ENCODE data around the gene NEUROG2.
"Not testable (repeated sequence)": the region's sequence is repeated elsewhere in the genome, so short reads cannot be mapped to it uniquely, and the experiment has no call there.

NEUROG2 gene
- total RNA-seq: 0 to 1.2 (median 0) reads per million in 17 experiments

DNA sequence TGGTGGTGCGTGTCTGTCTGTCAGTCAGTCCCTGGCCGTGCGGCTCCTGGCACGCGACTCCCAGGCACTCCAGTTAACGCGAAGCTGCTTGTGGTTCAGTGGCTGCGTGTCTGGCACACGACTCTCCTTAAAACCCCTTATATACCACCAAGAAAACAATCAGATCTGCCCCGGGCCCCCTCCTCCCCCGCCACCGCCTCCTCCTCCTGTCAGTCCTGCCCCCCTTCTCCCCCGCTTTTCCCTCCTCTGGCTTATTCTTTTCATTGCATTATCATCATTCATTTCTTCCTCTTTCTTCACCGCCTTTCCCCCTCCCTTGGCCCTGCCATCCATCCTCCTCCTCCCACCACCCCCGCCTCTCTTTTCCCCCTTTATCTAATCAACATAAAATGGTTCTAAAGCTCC lies at the start of gene NEUROG2:
Gene NEUROG2 (minus strand): TSS at position 115 of the 405 bp plus-strand sequence. CDS start 705 bp downstream, outside the sequence.
- DNase-seq: no peak

- no peak for DNase-seq
Measured at GRCh38 chr4:112564706-112565270, 48.8 kb upstream of the NEUROG2 start.

DNA sequence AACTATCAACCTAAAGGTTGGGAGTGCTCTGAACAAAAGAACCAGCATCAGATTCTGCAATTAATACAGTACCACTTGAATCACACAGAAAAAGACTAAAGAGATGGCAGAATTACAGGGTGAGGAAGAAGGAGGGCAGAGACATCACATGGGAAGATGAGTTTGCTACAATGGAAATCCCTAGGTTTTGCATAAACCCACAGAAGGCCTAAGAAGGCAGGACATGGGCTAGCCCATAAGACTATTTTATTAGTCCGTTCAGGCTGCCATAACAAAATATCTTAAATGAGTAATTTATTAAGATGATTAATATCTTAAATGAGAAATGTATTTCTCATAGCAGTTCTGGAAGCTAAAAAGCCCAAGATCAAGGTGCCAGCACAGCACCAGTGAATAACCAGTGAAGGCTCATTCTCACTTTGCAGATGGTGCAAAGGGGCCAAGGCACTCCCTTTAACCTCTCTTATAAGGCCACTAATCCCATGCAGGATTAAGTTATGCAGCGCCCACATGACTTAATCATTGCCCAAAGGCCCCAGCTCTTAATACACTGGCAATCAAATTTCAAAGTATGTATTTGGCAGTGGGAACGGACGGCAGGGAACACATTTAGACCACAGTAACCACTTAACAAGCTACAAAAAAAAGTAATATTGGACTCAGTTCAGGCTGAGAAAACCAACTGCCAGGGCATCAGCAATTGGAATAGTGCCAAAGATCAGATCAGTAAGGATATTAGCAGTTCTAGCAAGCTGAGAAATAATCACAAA lies 47.6 kb upstream of the NEUROG2 start:
- no peak for DNase-seq

- no peak for DNase-seq
Measured at GRCh38 chr4:112562254-112562879, 46.4 kb upstream of the NEUROG2 start.

GRCh38 chr4:112560084-112560483 lies 44.1 kb upstream of the NEUROG2 start:
- DNase-seq: peak in 3 of 4 experiments; percentile 8 to 39 (median 37)

DNA sequence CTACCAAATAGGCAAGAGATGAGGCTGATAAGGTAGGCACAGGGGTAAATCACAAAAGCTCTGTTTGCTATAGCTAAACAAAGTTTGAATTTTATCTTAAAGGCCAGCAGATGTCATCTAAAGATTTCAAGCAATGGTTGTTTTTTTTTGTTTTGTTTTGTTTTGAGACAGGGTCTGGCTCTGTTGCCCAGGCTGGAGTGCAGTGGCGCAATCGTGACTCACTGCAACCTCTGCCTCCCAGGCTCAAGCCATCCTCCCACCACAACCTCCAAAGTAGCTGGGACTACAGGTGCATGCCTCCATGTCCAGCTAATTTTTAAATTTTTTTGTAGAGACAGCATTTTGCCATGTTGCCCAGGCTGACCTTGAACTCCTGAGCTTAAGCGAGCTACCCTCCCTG lies 43.1 kb upstream of the NEUROG2 start:
- no peak for DNase-seq

DNA sequence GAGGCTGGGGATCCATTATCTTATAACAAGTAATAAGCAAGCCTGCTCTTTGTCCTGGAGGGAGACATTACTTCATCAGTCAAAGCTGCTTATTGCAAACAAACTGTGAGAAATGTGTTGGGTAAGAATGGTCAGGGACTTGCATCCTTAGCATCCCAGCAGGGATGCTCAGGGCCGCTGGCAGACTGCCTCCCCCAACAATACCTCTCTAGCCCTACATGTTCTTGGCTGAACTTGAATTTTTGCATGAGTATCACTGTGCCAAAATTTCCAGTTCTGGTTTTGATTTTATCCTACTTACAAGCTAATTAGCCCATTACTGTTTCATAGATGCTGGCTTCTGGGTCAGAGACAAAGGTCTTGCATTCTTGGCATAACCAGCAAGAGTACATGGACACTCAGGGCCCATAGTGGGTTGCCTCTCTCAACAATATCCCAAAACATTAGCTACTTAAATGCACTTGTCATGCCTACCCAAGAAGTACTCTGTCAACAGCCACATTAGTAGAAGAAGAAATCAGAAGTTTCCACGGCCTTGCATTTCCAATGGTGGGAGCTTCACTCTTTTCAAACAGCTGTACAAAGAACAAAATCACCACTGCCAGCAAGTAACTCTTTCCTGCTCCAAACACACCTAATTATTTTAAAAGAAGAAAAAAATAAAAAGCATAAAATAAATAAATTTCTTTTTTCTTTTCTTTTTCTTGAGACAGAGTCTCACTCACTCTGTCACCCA lies 41.9 kb upstream of the NEUROG2 start:
- DNase-seq: no peak

GRCh38 chr4:112554271-112554670 lies 38.3 kb upstream of the NEUROG2 start:
- DNase-seq: not testable (repeated sequence)

GRCh38 chr4:112552668-112553067 lies 36.7 kb upstream of the NEUROG2 start:
- no peak for DNase-seq

DNA sequence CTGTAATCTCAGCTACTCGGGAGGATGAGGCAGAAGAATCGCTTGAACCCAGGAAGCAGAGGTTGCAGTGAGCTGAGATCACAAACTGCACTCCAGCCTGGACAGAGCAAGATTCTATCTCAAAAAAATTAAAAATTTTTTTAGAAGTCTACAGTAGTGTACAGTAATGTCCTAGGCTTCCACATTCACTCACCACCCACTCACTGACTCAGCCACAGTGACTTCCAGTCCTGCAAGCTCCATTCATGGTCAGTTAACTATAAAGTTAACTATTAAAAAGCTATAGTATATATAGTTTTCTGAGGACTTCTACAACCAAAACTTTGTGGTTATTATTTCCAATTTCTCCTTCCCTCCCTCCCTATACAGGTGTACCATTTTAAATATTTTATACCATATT lies 34.7 kb upstream of the NEUROG2 start:
- peak; percentile 18 to 55 (median 55) for DNase-seq

- no peak for DNase-seq
Measured at GRCh38 chr4:112546476-112546875, 30.5 kb upstream of the NEUROG2 start.

GRCh38 chr4:112545346-112545745 lies 29.4 kb upstream of the NEUROG2 start:
- peak; percentile 10 to 46 (median 36) for DNase-seq

DNA sequence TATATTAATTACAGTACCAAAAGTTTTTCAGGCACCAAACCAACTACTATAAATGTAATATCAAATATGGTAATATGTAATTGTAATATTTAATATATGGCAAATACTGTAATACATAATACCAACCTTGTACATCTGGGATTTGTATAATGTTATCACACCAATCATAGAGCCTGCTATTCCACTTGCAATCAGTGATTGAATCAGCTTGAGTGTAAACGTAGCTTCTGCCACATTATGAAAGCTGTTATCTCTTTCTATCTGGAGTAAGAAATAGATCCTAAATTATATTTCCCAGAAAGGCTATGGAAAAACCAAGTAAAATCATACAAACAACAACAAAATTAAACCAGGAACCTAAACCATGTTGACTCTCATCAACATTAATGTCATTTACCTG lies 24.7 kb upstream of the NEUROG2 start:
- no peak for DNase-seq

GRCh38 chr4:112536123-112536522 lies 20.1 kb upstream of the NEUROG2 start:
- DNase-seq: no peak

- peak in 1 of 4 experiments; percentile 24 for DNase-seq
Measured at GRCh38 chr4:112532267-112532666, 16.3 kb upstream of the NEUROG2 start.

- no peak for DNase-seq
Measured at GRCh38 chr4:112531146-112531545, 15.2 kb upstream of the NEUROG2 start.

DNA sequence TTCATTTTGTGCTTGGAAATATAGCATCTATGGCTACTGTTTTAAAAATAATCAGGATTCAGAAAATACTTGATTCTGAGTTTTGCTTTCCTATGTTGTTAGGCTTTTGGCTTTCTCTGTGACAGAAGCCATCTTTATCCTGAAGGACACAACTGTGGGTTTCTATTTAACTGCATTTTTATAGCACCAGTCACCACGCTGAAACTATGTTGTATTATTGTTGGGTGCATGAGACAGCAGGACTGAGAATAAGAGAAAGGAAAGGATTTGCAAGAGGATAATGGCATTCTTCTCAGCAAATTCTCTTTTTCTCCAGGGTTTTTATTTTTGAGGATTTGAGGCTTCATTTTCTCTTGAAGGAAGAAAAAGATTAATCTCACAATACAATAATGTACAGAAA lies 10.1 kb upstream of the NEUROG2 start:
- DNase-seq: no peak

DNA sequence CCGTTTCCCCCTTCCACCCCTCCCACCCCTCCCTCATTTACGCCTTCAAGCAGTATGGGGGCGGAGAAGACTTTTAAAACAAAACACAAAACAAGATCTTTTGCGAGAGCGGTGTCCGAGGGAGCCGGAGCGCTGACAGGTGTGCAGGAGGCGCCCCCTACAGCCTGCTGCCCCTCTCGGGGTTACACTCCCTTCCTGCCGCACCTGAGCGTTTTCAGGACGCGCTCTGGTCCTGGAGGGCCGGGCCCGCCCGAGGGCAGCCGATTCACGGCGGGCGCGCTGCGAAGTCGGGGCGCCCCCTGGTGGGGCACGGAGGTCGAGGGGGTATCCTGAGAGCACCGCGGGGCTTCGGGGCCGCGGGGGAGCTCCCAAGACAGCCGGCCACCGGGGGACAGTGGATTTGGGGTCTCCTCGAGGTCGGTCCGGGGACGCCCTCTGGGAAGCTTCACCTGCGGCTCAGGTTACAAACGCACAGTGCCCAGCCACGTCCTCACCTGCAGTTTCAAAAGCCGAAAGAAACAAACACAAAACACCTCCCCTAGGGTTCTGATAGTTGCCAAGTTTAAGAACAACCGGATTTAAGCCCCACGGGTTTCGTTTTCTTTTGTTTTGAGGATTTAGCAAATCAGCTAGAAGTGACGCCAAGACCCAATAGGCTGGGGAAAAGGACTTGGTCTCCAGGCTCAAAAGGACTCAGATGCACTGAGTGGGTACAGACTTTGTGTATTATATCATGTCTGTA lies 8.0 kb upstream of the NEUROG2 start:
- DNase-seq: peak; percentile 63 to 89 (median 78)

GRCh38 chr4:112523008-112523721 lies 7.2 kb upstream of the NEUROG2 start:
- peak in 3 of 4 experiments; percentile 48 to 69 (median 62) for DNase-seq

DNA sequence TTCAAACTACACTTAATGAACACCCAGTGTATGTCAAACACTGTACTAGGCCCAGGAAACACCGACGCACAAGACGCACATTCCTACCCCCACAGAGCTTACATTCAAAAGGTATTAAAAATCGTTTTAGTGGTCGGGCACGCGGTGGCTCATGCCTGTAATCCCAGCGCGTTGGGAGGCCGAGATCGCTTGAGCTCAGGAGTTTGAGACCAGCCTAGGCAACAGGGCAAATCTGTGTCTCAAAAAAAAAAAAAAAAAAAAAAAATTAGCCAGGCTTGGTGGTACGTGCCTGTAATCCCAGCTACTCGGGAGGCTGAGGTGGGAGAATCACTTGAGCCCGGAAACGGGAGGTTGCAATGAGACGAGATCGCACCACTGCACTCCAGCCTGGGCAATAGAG lies 6.5 kb upstream of the NEUROG2 start:
- DNase-seq: not testable (repeated sequence)
